ENCODE data around the gene C5orf15.

C5orf15 gene

GRCh38 chr5:133968204-133968980, at the start of gene C5orf15:
TSS of gene C5orf15 (minus strand) at chr5:133968625. CDS start at chr5:133968584, 41 bp downstream.
- DNase-seq (ENCODE audit: low read depth in 2 of 2, low spot score in 1 of 2) = peak; percentile 73 to 82

GRCh38 chr5:134008266-134008749, 39.9 kb upstream of the C5orf15 start:
- DNase-seq (ENCODE audit: low read depth in 2 of 2, low spot score in 1 of 2) = no peak

DNA sequence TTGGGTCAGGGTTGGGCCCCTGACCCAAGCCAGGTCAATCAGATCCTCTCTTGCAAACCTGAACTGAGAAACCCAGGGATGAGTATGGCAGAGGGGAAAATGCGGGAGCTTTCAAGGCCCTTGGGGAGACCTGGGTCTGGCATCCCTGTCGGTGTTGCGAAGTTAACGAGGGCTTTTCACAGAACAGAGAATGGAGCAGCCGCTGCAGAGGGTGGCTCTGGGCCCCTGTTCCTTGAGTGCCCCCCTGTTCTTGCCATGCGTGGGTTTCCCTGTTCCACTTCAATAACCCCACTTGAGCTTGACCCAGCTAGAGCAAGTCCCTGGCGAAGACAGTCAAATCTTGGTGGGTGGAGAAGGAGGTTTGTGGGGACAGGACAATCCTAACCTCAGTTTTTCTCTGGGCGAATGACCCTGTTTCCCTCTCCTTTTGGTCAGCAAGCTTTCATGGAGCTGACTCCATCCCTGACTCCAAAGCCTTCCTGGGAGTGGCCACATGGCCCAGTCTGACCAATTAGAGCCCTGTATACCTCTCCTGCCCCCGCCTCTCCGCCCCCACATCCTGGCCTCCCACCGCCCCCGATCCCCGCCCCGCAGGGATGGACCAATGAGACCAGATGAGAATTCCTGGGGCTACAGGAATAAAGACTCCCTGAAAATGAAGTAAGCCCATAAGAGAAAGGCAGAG, 39.3 kb upstream of the C5orf15 start:
- DNase-seq (ENCODE audit: low read depth in 2 of 2, low spot score in 1 of 2) = no peak

GRCh38 chr5:134006115-134006514, 37.7 kb upstream of the C5orf15 start:
- no peak for DNase-seq (ENCODE audit: low read depth in 2 of 2, low spot score in 1 of 2)

GRCh38 chr5:134005417-134006061, 37.1 kb upstream of the C5orf15 start:
- no peak for DNase-seq (ENCODE audit: low read depth in 2 of 2, low spot score in 1 of 2)

GRCh38 chr5:134004626-134005416, 36.4 kb upstream of the C5orf15 start, which contains the start of gene VDAC1:
TSS of gene VDAC1 (minus strand) at chr5:134004975. CDS start at chr5:133993012, 11,963 bp downstream.
- DNase-seq (ENCODE audit: low read depth in 2 of 2, low spot score in 1 of 2) = peak; percentile 44 to 68

- DNase-seq (ENCODE audit: low read depth in 2 of 2, low spot score in 1 of 2) = peak; percentile 3 to 15
Observed at GRCh38 chr5:134003817-134004625, 35.6 kb upstream of the C5orf15 start.

- no peak for DNase-seq (ENCODE audit: low read depth in 2 of 2, low spot score in 1 of 2)
Observed at GRCh38 chr5:134003064-134003816, 34.8 kb upstream of the C5orf15 start.

DNA sequence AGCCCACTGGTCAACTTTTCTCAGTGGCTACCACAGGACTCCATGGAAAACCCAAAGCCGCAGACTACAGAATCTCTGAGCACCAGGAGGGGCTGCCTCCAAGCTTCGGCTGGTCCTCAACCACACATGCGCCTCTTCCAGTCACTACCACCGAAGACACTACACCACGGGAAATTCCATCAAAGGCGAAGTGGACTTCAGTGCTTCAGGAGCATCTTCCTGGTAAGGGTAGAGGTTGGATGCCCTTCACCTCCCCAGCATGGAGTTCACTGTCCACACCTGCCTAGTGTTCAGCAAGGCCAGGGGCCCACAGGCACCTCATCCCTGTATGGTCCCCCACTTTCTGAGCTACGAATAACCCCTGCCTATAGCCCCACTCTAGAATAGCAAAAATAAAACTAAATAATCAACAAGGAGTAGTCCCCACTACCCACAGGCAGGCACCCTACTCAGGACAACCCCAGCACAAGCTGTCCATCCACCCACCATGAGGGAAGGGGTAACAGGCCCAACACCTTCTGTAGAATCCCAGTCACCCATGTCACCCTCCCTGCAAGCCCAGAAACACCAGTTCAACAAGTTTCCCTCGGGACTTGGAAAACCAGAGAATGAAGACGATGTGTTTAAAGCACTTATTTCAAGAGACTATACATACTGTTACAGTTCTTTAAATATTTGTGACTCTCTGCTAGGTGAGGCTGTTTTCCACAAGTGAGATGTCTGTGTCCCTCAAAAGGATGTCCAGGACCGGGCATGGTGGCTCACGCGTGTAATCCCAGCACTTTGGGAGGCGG, 33.7 kb upstream of the C5orf15 start:
- no peak for DNase-seq (ENCODE audit: low read depth in 2 of 2, low spot score in 1 of 2)

DNA sequence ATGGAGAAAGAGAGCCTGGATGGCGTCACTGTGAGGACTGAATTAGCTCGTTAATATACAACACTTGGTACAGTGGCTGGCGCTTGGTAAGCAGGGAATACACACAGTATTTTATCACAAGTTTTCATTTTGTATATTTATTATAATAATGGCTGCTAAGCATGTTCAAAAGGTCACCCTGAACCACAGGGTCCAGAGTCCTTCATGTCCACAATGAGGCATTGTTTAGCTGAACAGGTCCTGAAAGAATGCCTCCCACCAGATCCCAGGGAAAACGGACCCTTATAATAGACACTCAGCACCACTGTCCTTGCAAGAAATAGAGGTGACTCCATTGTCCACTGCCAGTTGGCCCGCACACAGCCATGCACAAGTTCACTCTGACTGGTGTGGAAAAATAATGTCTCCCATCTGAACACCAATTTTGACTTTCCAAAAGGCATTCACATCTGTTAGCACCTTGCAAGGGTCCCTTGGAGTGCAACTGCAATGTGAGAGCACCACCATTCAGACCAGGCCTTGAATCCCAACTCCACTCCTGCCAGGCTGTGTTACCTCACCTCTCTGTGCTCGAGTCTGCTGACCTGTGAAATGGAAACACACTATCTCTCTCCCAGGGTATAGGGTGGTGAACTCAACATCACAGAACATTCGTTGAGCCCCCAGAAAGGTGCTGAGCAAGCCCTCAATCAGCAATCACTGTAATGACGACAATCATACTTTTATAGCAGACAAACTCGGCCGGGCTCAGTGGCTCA, 32.5 kb upstream of the C5orf15 start:
- DNase-seq (ENCODE audit: low read depth in 2 of 2, low spot score in 1 of 2) = no peak

DNA sequence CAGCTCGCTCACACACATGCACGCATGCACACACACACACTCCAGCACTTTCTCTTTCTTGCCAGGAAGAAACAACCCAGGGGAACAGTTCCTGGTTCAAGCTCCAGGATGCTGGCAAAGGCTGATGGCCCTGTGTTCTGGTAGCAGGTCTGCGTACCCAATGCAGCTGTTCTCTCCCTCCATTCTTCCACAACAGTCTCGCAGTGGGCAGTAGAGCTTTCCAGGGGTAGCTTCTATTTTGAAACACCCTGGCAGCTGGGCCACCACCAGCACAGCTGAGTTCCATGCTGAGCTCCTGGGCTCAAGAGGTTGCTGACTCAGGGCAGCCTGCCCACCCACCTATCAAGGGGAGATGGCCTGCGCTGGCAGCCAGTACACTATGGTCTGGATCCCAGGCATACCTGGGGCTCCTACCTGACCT, 31.7 kb upstream of the C5orf15 start:
- no peak for DNase-seq (ENCODE audit: low read depth in 2 of 2, low spot score in 1 of 2)

- DNase-seq (ENCODE audit: low read depth in 2 of 2, low spot score in 1 of 2) = no peak
Observed at GRCh38 chr5:133998807-133999206, 30.4 kb upstream of the C5orf15 start.

GRCh38 chr5:133998042-133998441, 29.6 kb upstream of the C5orf15 start:
- no peak for DNase-seq (ENCODE audit: low read depth in 2 of 2, low spot score in 1 of 2)

GRCh38 chr5:133996683-133997252, 28.3 kb upstream of the C5orf15 start:
- DNase-seq (ENCODE audit: low read depth in 2 of 2, low spot score in 1 of 2) = no peak

- DNase-seq (ENCODE audit: low read depth in 2 of 2, low spot score in 1 of 2) = no peak
Observed at GRCh38 chr5:133995883-133996563, 27.6 kb upstream of the C5orf15 start.

GRCh38 chr5:133995341-133995740, 26.9 kb upstream of the C5orf15 start:
- DNase-seq (ENCODE audit: low read depth in 2 of 2, low spot score in 1 of 2) = no peak

DNA sequence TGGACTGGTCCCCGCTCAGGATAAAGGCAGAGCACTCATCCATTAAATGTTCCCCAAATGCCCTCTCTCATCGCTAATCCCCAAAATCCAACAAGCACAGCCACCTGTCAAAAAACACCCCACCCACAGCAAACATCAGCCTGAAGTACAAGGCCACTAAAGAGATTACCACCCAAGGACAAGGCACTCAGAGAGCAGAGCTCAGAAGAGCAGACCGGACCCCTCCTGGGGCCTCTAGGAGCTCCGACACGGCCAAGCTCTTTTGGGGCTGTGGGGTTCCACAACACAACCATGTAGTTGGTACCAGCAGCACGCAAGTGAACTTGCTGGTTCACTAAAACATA, 26.5 kb upstream of the C5orf15 start:
- DNase-seq (ENCODE audit: low read depth in 2 of 2, low spot score in 1 of 2) = no peak

Measured in stimulated activated CD8-positive, alpha-beta memory T cell treated with anti-CD3 and anti-CD28 coated beads, Interleukin-4, amount 100 ng/mL, for 4 hours (primary cell).